Fibroblast of mammary gland (primary cell): ENCODE data around the gene CD47.

Source experiments
- DNase-seq: peaks from one replicate; pipeline ENCODE4 v3.0.0-alpha.2; 2010; ENCODE audit warnings: low read depth
- H3K4me3 ChIP-seq: 2 replicates; pipeline ENCODE4 v1.5.1; 2011; ENCODE audit warnings: low read depth, mild to moderate bottlenecking, low read length, moderate library complexity; ENCODE audit not compliant: control insufficient read depth
- CTCF ChIP-seq: conservative IDR thresholded peaks from 2 replicates; pipeline ENCODE4 v1.5.1; 2011; ENCODE audit warnings: low read depth, low read length, inconsistent platforms; ENCODE audit not compliant: control insufficient read depth, insufficient read depth

The CD47 gene

DNA sequence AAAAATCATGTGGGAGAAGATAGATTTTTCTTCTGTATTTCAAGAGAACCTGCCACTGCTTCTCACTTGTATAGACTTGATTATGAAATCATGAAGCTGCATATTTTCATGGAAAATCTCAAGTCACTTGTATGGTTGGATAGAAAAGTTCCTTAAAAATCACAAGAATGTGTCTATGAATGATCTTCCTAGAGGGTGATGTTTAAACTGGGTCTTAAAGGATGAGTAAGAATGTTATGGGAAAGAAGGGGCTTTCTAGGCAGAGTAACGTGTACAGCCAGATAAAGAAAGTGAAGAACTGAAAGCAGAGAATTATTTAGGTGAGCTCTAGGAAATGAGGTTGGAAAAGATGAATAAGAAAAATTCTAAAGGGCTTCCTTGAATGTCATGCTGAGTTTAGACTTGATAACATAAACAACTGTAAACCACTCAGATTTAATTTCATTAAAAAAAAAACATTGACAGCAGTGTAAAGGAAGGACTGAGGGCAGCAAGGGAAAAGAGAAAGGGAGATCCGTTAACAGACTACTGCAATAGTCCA, 5.0 kb downstream of the CD47 start:
- TF ChIP-seq CTCF: no peak
- DNase-seq: no peak
- H3K4me3 ChIP-seq: no peak overlapping the region

DNA sequence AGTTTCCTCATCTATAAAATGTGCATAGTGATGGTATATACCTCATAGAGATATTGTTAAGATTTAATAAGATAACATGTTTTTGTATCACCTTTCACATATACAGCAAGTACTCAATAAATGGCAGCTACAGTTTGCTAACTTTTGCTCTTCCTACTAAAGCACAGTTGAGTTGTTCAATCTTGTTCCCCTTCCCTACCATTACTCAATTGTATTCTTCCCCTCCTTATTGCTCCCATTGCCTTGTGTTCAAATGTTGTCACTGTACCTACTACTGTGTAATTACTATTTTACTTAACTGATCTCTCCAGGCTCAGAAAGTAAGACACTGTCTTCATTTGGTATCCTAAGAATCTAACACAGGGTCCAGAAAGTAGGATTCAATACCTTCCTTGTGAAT, 5.5 kb downstream of the CD47 start:
- DNase-seq: no peak
- H3K4me3 ChIP-seq: no peak overlapping the region
- no peak for TF ChIP-seq CTCF

DNA sequence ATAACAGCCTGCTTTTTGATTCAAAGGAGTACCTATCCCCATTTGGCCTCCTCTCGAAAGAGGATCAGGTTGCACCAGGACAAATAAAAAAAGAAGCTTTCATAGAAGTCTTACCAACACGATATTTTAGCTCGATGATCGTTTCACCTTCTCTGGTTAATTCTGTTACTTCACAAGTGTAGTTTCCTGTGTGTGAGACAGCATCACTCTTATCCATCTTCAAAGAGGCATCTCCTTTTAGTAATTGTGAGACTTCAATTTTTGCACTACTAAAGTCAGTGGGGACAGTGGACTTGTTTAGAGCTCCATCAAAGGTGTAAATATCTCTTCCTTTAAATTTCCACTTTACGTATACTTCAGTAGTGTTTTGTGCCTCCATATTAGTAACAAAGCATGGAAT, 11.0 kb downstream of the CD47 start:
- TF ChIP-seq CTCF: no peak
- no peak overlapping the region for H3K4me3 ChIP-seq
- no peak for DNase-seq

- TF ChIP-seq CTCF: no peak
- H3K4me3 ChIP-seq: no peak overlapping the region
- no peak for DNase-seq
These were observed 11.8 kb downstream of the CD47 start for GRCh38 chr3:108079043-108079442.

- peak; percentile 4 for DNase-seq
- H3K4me3 ChIP-seq: no peak overlapping the region
- TF ChIP-seq CTCF: no peak
These were observed 14.3 kb downstream of the CD47 start for GRCh38 chr3:108076564-108076963.

- no peak overlapping the region for H3K4me3 ChIP-seq
- peak; percentile 76 for DNase-seq
- no peak for TF ChIP-seq CTCF
These were observed 16.9 kb downstream of the CD47 start for GRCh38 chr3:108073764-108074431.
